GM12891 (cell line): ENCODE data around the gene ATG4D.

ENCODE experiments used
- POLR2A ChIP-seq: IDR thresholded peaks from 2 replicates; pipeline ENCODE4 v1.6.1; 2011; ENCODE audit warnings: low read depth, low read length, control low read depth
- SPI1 ChIP-seq: IDR thresholded peaks from 2 replicates; pipeline ENCODE4 v1.6.1; 2011; ENCODE audit warnings: low read depth, low read length, control low read depth
- TAF1 ChIP-seq: IDR thresholded peaks from 2 replicates; pipeline ENCODE4 v1.6.1; 2011; ENCODE audit warnings: low read depth, low read length, control low read depth

- TF ChIP-seq POLR2A = no peak
- no peak for TF ChIP-seq TAF1
- TF ChIP-seq SPI1 = no peak
Measured at GRCh38 chr19:10505583-10506229, 38.0 kb upstream of the ATG4D start.
